Endothelial cell of umbilical vein (primary cell): ENCODE results near the gene ATP1B1. TPM values are rescaled to one million over a fixed set of nuclear protein-coding genes. Genes with fewer than 3 reads are reported as not detected.

ENCODE experiments used
- BruUV-seq: library from RNA; stranded (reverse); fragments of 400-500 nt; replicated peaks from 2 replicates; lab custom pipeline; 2021; lab: Mats Ljungman, UMichigan
- CTCF ChIA-PET: fragments of 300-600, 350-600 bp; sonication (Branson Sonifier 250); formaldehyde crosslinking; loops from one replicate; lab custom pipeline; 2021; ENCODE audit warnings: antibody characterized with exemption, inconsistent platforms; lab: Charles Lee
- POLR2A ChIA-PET: fragments of 300-600, 350-600 bp; sonication (Branson Sonifier 250); formaldehyde crosslinking; loops from one replicate; lab custom pipeline; 2021; ENCODE audit warnings: antibody characterized with exemption, inconsistent platforms; lab: Charles Lee
- DNase-seq: peaks from one replicate; pipeline ENCODE4 v3.0.0-alpha.2; 2011; ENCODE audit warnings: low read depth, low spot score
- FAIRE-seq: peaks from 2 replicates; lab custom pipeline; 2011; peaks lifted over from hg19 to GRCh38; lab: Jason Lieb, UNC
- H2AFZ ChIP-seq: 2 replicates; pipeline ENCODE4 v1.6.0; 2012; ENCODE audit warnings: low read depth, low read length, control low read depth, inconsistent platforms
- H3K27ac ChIP-seq: 2 replicates; pipeline ENCODE4 v1.5.1; 2011; ENCODE audit warnings: low read depth, mild to moderate bottlenecking, control low read depth, low read length, moderate library complexity; ENCODE audit not compliant: insufficient read depth
- H3K27me3 ChIP-seq, 2 experiments: 2 replicates each; pipeline versions ENCODE4 v1.6.0 to v1.6.1; 2011; ENCODE audit warnings: low read length in 2 of 2, mixed read lengths in 1 of 2; ENCODE audit not compliant: control insufficient read depth in 2 of 2, insufficient read depth in 2 of 2
- H3K36me3 ChIP-seq, 2 experiments: 2 replicates in 1 of 2; 3 replicates in 1 of 2; pipeline ENCODE4 v1.5.1; 2011; ENCODE audit warnings: low read length in 2 of 2, mild to moderate bottlenecking in 1 of 2, moderate library complexity in 1 of 2; ENCODE audit not compliant: control insufficient read depth in 2 of 2, insufficient read depth in 2 of 2; ENCODE audit errors: extremely low read depth in 1 of 2
- H3K4me1 ChIP-seq: 3 replicates; pipeline ENCODE4 v1.5.1; 2011; ENCODE audit warnings: mild to moderate bottlenecking, low read length; ENCODE audit not compliant: control insufficient read depth, insufficient read depth; ENCODE audit errors: extremely low read depth
- H3K4me2 ChIP-seq: 2 replicates; pipeline ENCODE4 v1.6.1; 2011; ENCODE audit warnings: low read length, control low read depth, mixed read lengths; ENCODE audit not compliant: insufficient read depth
- H3K4me3 ChIP-seq, 3 experiments: fragments of 200-600 bp in 1 of 3; sonication (generic), shearing (Covaris generic) in 1 of 3; replicated peaks in 1 of 3; 2 replicates each; pipeline ENCODE4 v1.5.1; 2011 to 2016; ENCODE audit warnings: control low read depth in 3 of 3, low read length in 3 of 3, mild to moderate bottlenecking in 2 of 3, inconsistent platforms in 1 of 3, low read depth in 1 of 3, moderate library complexity in 1 of 3; ENCODE audit not compliant: insufficient read depth in 1 of 3
- H3K79me2 ChIP-seq: 2 replicates; pipeline ENCODE4 v1.6.0; 2012; ENCODE audit warnings: low read length, inconsistent platforms; ENCODE audit not compliant: control insufficient read depth, insufficient read depth
- H3K9ac ChIP-seq: replicated peaks from 2 replicates; pipeline ENCODE3; 2011; ENCODE audit warnings: low read length, control low read depth; ENCODE audit not compliant: insufficient read depth; ENCODE audit errors: extremely low read depth
- H3K9me1 ChIP-seq: replicated peaks from 3 replicates; pipeline ENCODE4 v1.6.0; 2011; ENCODE audit warnings: mild to moderate bottlenecking, low read length; ENCODE audit not compliant: control insufficient read depth, insufficient read depth; ENCODE audit errors: extremely low read depth
- H3K9me3 ChIP-seq: replicated peaks from 2 replicates; pipeline ENCODE4 v1.5.1; 2012; ENCODE audit warnings: low read length, inconsistent platforms; ENCODE audit not compliant: control insufficient read depth, insufficient read depth
- H4K20me1 ChIP-seq: replicated peaks from 2 replicates; pipeline ENCODE3; 2011; ENCODE audit warnings: mild to moderate bottlenecking, low read length; ENCODE audit not compliant: control insufficient read depth, insufficient read depth; ENCODE audit errors: extremely low read depth
- EZH2 ChIP-seq: IDR thresholded peaks from 2 replicates; pipeline ENCODE4 v1.6.1; 2012; ENCODE audit warnings: borderline replicate concordance, low read depth, mild to moderate bottlenecking, moderate library complexity, low read length, inconsistent platforms; ENCODE audit not compliant: severe bottlenecking
- FOS ChIP-seq: IDR thresholded peaks from 2 replicates; pipeline ENCODE4 v1.6.1; 2011; ENCODE audit warnings: mild to moderate bottlenecking, low read length, moderate library complexity, borderline replicate concordance; ENCODE audit not compliant: insufficient read depth
- GATA2 ChIP-seq: IDR thresholded peaks from 2 replicates; pipeline ENCODE4 v1.7.0; 2011; ENCODE audit warnings: low read depth, mild to moderate bottlenecking, moderate library complexity, mixed read lengths, low read length; ENCODE audit not compliant: insufficient read length, insufficient read depth
- JUN ChIP-seq: IDR thresholded peaks from 2 replicates; pipeline ENCODE4 v1.6.1; 2011; ENCODE audit warnings: borderline replicate concordance, low read depth; ENCODE audit not compliant: insufficient read length, insufficient read depth
- MAX ChIP-seq: IDR thresholded peaks from 2 replicates; pipeline ENCODE4 v1.6.1; 2011; ENCODE audit not compliant: insufficient read depth, insufficient read length
- MYC ChIP-seq: IDR thresholded peaks from one replicate; pipeline ENCODE4 v1.6.1; 2011; ENCODE audit warnings: mild to moderate bottlenecking, low read depth, low read length
- POLR2A ChIP-seq: IDR thresholded peaks from 2 replicates; pipeline ENCODE4 v1.6.1; 2012; ENCODE audit warnings: low read depth, mild to moderate bottlenecking, control low read depth, low read length
- POLR2AphosphoS5 ChIP-seq: IDR thresholded peaks from 2 replicates; pipeline ENCODE4 v1.6.1; 2012; ENCODE audit warnings: low read depth, mild to moderate bottlenecking, control low read depth, low read length, moderate library complexity; ENCODE audit not compliant: insufficient read depth
- dilution Hi-C: fragments of 300-500 bp; cut with MboI; formaldehyde crosslinking; loops from one replicate; pipeline ENCODE4 v1.15.0; 2019; ENCODE audit warnings: low sequenced_read_pairs; ENCODE audit not compliant: extremely low pct_ligation_motif_present
- intact Hi-C: fragments of 100-400 bp; cut with micrococcal nuclease; formaldehyde crosslinking; loops from one replicate; pipeline ENCODE4 v1.10.0; 2022
- polyA plus RNA-seq, 4 experiments: library from polyadenylated mRNA; depleted of rRNA in 3 of 4; stranded (reverse) in 3 of 4; unstranded in 1 of 4; fragments of >200 nt; gene quantifications; 2 replicates each; pipeline versions ENCODE4 v1.2.1 to v1.2.3, GENCODE V29; 2011 to 2012; ENCODE audit warnings: missing spikeins in 1 of 4
- total RNA-seq: library from RNA; stranded (reverse); gene quantifications from 2 replicates; pipeline ENCODE4 v1.2.3, GENCODE V29; 2021
- TF ChIP-seq, protein P1 (sequence below), 2 donors: IDR thresholded peaks; 1 replicate in 1 of 2; 2 replicates in 1 of 2; pipeline ENCODE4 v1.5.1; 2011; ENCODE audit warnings: low read length in 2 of 2, mild to moderate bottlenecking in 2 of 2, moderate library complexity in 2 of 2, control low read depth in 1 of 2, inconsistent platforms in 1 of 2, low read depth in 1 of 2; ENCODE audit not compliant: insufficient read depth in 1 of 2; ENCODE audit errors: extremely low read depth in 1 of 2

Gene ATP1B1
- total and polyA plus RNA-seq, 2 donors (not counting 3 experiments of a cell fraction or from before 2014, with no cell fraction given) = 14.3 to 56.1 TPM

DNA sequence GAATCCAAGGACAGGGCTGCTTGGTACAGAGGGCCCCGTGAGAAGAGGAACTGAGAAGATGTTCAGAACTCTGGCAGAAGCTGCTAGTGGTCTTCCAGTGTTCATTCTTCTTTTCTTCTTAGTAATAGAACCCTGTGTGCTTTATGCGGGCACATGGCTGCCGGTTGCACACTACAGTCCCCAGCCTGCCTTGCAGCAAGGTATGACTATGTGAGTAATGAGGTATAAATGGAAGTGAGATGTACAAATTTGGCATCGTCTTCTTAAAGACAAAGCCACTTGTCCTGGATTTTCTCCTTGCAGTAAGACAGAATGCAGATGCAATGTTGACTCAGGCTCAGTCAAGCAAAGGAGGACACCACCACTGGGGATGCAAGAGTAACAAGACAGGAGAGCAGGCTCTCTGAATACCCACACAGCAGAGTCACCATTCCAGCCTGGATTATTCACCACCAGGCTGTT, 15.0 kb upstream of the ATP1B1 start:
- intact Hi-C loops = no loop called here
- no peaks in the 10 kb centered on the region for H3K9me3 ChIP-seq
- FAIRE-seq (no peak), DNase-seq (no peak)
- dilution Hi-C loops = no loop called here
- no peaks in the 10 kb centered on the region for H4K20me1 ChIP-seq
- peaks cover 0 to 2% of the 10 kb centered on the region in 2 experiments for H3K27me3 ChIP-seq
- H3K9me1 ChIP-seq = no peaks in the 10 kb centered on the region
- ChIA-PET POLR2A (no interaction called here), CTCF (no interaction called here)
- H3K27ac ChIP-seq = no peak overlapping the region
- no peak overlapping the region for H3K4me2 ChIP-seq
- no peaks in the 10 kb centered on the region for H3K4me1 ChIP-seq
- no TSS peak for BruUV-seq
- TF ChIP-seq EZH2 (no peak), MAX (no peak), MYC (no peak), GATA2 (no peak), POLR2AphosphoS5 (no peak), JUN (no peak), FOS (no peak), POLR2A (no peak)
- TF ChIP-seq, protein P1, sequence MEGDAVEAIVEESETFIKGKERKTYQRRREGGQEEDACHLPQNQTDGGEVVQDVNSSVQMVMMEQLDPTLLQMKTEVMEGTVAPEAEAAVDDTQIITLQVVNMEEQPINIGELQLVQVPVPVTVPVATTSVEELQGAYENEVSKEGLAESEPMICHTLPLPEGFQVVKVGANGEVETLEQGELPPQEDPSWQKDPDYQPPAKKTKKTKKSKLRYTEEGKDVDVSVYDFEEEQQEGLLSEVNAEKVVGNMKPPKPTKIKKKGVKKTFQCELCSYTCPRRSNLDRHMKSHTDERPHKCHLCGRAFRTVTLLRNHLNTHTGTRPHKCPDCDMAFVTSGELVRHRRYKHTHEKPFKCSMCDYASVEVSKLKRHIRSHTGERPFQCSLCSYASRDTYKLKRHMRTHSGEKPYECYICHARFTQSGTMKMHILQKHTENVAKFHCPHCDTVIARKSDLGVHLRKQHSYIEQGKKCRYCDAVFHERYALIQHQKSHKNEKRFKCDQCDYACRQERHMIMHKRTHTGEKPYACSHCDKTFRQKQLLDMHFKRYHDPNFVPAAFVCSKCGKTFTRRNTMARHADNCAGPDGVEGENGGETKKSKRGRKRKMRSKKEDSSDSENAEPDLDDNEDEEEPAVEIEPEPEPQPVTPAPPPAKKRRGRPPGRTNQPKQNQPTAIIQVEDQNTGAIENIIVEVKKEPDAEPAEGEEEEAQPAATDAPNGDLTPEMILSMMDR (IDR thresholded peaks at IDR 0.05; ENCODE audit: extremely low read depth in 1 of 2, insufficient read depth in 1 of 2, low read depth in 1 of 2, low read length in 2 of 2) = no peak
- H3K36me3 ChIP-seq = no peaks in the 10 kb centered on the region
- H3K4me3 ChIP-seq = no peak overlapping the region
- H2AFZ ChIP-seq = no peak overlapping the region
- H3K79me2 ChIP-seq = no peaks in the 10 kb centered on the region
- H3K9ac ChIP-seq = no peak overlapping the region
